Measurements from ENCODE around the gene RSAD2.

Gene RSAD2

GRCh38 chr2:6888724-6889123, 11.1 kb downstream of the RSAD2 start (continued):
- TF ChIP-seq ZNF692 (tag by site-specific recombination; IDR thresholded peaks at IDR 0.05): no peak
- no peak for TF ChIP-seq BCL6B (tag by site-specific recombination; IDR thresholded peaks at IDR 0.05)
- TF ChIP-seq BCL11B (tag by site-specific recombination; IDR thresholded peaks at IDR 0.05; ENCODE audit: low read depth): no peak
- no peak for TF ChIP-seq ZNF133 (tag by site-specific recombination; IDR thresholded peaks at IDR 0.05)
- no peak for TF ChIP-seq ZNF426 (tag by site-specific recombination; IDR thresholded peaks at IDR 0.05)
- TF ChIP-seq OSR2 (tag by site-specific recombination; IDR thresholded peaks at IDR 0.05): no peak
- no peak for TF ChIP-seq HOXA7 (CRISPR knock-in tag; IDR thresholded peaks at IDR 0.05; ENCODE audit: borderline replicate concordance)
- no peak for TF ChIP-seq ZNF600 (tag by site-specific recombination; IDR thresholded peaks at IDR 0.05)
- TF ChIP-seq ZNF121 (tag by site-specific recombination; IDR thresholded peaks at IDR 0.05): no peak
- no peak for TF ChIP-seq SP3 (tag by site-specific recombination; IDR thresholded peaks at IDR 0.05)

DNA sequence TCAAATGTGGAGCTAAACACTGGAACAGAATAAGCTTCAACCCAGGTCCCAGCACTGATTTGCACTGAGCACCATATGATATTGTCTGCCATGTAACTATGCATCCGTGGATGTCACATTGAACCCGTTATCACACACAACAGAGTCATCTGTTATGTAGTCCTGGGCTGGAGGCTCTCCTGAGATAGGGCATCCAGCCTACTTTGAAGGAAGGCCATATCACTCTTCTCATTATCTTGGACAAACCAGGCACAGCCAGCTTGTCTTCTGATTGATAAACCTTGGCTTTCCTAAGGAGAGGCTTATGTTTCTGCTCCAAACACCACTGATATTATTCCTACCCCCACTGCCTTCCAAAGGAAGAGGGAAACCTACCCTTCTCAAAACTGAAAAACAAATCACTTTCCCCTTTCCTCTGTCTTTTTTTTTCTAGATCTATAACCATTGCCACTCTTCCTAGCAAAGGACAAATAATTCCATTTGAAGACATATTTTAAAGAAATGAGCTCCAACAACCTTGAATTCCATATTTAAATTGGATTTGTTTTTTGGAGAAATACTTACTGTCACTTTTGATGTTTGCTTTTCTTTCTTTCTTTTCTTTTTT, 16.4 kb downstream of the RSAD2 start:
- no peak overlapping the region for H3K4me3 ChIP-seq (ENCODE audit: low read depth, low read length)
- TF ChIP-seq ZNF350 (tag by site-specific recombination; IDR thresholded peaks at IDR 0.05) (no peak), KLF17 (tag by site-specific recombination; IDR thresholded peaks at IDR 0.05) (no peak), ZNF610 (tag by site-specific recombination; IDR thresholded peaks at IDR 0.05; ENCODE audit: borderline replicate concordance) (no peak), ZNF658 (tag by site-specific recombination; IDR thresholded peaks at IDR 0.05) (no peak), ZNF670 (tag by site-specific recombination; IDR thresholded peaks at IDR 0.05; ENCODE audit: low read depth) (no peak), GLIS2 (tag by site-specific recombination; IDR thresholded peaks at IDR 0.05) (no peak), OSR2 (tag by site-specific recombination; IDR thresholded peaks at IDR 0.05) (no peak), SETDB1 (IDR thresholded peaks at IDR 0.05; ENCODE audit: insufficient read length, low read length) (no peak), ZNF354C (tag by site-specific recombination; IDR thresholded peaks at IDR 0.05; ENCODE audit: borderline replicate concordance, low read depth) (no peak), ZNF747 (tag by site-specific recombination; IDR thresholded peaks at IDR 0.05) (no peak), ZBTB21 (tag by site-specific recombination; IDR thresholded peaks at IDR 0.05) (no peak), ZNF138 (tag by site-specific recombination; IDR thresholded peaks at IDR 0.05; ENCODE audit: borderline replicate concordance) (no peak), ZNF654 (tag by site-specific recombination; IDR thresholded peaks at IDR 0.05; ENCODE audit: low read depth) (no peak), ZNF664 (tag by site-specific recombination; IDR thresholded peaks at IDR 0.05) (no peak)
- TF ChIP-seq, protein P1, sequence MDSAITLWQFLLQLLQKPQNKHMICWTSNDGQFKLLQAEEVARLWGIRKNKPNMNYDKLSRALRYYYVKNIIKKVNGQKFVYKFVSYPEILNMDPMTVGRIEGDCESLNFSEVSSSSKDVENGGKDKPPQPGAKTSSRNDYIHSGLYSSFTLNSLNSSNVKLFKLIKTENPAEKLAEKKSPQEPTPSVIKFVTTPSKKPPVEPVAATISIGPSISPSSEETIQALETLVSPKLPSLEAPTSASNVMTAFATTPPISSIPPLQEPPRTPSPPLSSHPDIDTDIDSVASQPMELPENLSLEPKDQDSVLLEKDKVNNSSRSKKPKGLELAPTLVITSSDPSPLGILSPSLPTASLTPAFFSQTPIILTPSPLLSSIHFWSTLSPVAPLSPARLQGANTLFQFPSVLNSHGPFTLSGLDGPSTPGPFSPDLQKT (IDR thresholded peaks at IDR 0.05; ENCODE audit: borderline replicate concordance, low read depth, low read length): no peak
- H3K27ac ChIP-seq (ENCODE audit: extremely low read depth, low read depth, low read length): no peak overlapping the region
- H3K9me3 ChIP-seq (ENCODE audit: control insufficient read depth, insufficient read depth, low read depth, low read length): no peaks in the 10 kb centered on the region
- CTCF ChIA-PET: interaction anchor here (0.8 to 2.6 kb wide), 2 partner anchors 142 to 150 kb away, joined by 3 to 12 read pairs; no protein-coding TSS in a partner anchor
- no peaks in the 10 kb centered on the region for H3K36me3 ChIP-seq (ENCODE audit: control insufficient read depth in 2 of 2, insufficient read depth in 1 of 2, low read length in 2 of 2)
- no peaks in the 10 kb centered on the region for H3K4me1 ChIP-seq (ENCODE audit: control insufficient read depth, insufficient read depth, low read length)
- POLR2A ChIA-PET: no interaction called here
